Measurements from ENCODE around the gene STK31.

DNA sequence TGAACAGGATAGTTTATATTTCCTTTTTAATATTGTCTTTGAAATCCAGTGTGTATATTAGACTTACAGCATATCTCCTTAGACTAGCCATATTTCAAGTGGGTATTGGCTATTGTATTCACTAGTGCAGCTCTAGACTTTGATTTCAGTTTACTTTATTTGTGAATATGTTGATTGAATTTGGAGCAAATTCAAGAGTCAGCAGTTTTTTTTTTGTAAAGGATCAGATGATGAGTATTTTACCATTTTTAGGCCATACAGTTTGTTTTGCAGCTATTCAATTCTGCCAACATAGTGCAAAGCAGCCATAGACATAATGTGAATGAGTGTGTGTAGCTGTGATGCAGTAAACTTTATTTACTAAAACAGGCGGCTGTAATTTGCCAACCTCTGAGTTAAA is 4.6 kb downstream of the STK31 start:
- TF ChIP-seq, protein P1, sequence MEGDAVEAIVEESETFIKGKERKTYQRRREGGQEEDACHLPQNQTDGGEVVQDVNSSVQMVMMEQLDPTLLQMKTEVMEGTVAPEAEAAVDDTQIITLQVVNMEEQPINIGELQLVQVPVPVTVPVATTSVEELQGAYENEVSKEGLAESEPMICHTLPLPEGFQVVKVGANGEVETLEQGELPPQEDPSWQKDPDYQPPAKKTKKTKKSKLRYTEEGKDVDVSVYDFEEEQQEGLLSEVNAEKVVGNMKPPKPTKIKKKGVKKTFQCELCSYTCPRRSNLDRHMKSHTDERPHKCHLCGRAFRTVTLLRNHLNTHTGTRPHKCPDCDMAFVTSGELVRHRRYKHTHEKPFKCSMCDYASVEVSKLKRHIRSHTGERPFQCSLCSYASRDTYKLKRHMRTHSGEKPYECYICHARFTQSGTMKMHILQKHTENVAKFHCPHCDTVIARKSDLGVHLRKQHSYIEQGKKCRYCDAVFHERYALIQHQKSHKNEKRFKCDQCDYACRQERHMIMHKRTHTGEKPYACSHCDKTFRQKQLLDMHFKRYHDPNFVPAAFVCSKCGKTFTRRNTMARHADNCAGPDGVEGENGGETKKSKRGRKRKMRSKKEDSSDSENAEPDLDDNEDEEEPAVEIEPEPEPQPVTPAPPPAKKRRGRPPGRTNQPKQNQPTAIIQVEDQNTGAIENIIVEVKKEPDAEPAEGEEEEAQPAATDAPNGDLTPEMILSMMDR (IDR thresholded peaks at IDR 0.05), result no peak
- TF ChIP-seq POLR2AphosphoS5 (IDR thresholded peaks at IDR 0.05; ENCODE audit: insufficient read depth in 1 of 2, low read depth in 1 of 2), result no peak
